Measurements from ENCODE around the gene ZNF774. TPM values are rescaled to one million over a fixed set of nuclear protein-coding genes. Genes with fewer than 3 reads are reported as not detected.

Gene ZNF774
- total and polyA plus RNA-seq, 10 of the 15 experiments (the other 5 are each of a cell fraction or from before 2014, with no cell fraction given): 0.35 to 2.5 (median 1.7) TPM

- Histone ChIP-seq H3K36me3 (ENCODE audit: control insufficient read depth in 2 of 2, insufficient read depth in 2 of 2, low read length in 1 of 2) (peaks cover 0 to 11% of the 10 kb centered on the region in 2 experiments; a peak in 2 of 4 replicates), H4K20me1 (ENCODE audit: control insufficient read depth, insufficient read depth) (no peaks in the 10 kb centered on the region), H3K4me1 (ENCODE audit: control insufficient read depth, insufficient read depth, low read length) (0 out of 2 replicates have a peak, but pooled peaks cover 3% of the 10 kb centered on the region), H3K9ac (ENCODE audit: control insufficient read depth, insufficient read depth, low read length) (no peak overlapping the region), H3K27ac (ENCODE audit: control insufficient read depth, insufficient read depth) (no peak overlapping the region), H3K27me3 (replicated peaks in 1 of 2; ENCODE audit: control insufficient read depth in 2 of 2, insufficient read depth in 2 of 2, low read length in 1 of 2) (no peaks in the 10 kb centered on the region), H2AFZ (ENCODE audit: control insufficient read depth, low read depth, low read length) (no peak overlapping the region), H3K9me3 (replicated peaks; ENCODE audit: control insufficient read depth, insufficient read depth, low read length) (no peaks in the 10 kb centered on the region), H3K4me2 (ENCODE audit: control insufficient read depth, insufficient read depth) (no peak overlapping the region), H3K79me2 (ENCODE audit: control insufficient read depth, insufficient read depth, low read length) (peaks cover 76% of the 10 kb centered on the region), H3K4me3 (no peak overlapping the region)
- ChIA-PET POLR2A (no interaction called here), RAD21 (ENCODE audit: unreplicated experiment) (no interaction called here), SMC1A (ENCODE audit: uncharacterized antibody, unreplicated experiment) (interaction anchor here (1.1 to 1.3 kb wide), 2 partner anchors 19 to 29 kb away, joined by 3 to 7 read pairs; no protein-coding TSS in a partner anchor), CTCF (no interaction called here)
- in situ Hi-C loops (cut with MboI) (no loop called here), intact Hi-C loops (cut with micrococcal nuclease; ENCODE audit: unreplicated experiment) (no loop called here)
- FAIRE-seq (no peak), ATAC-seq (no peak), DNase-seq (ENCODE audit: low read depth, low spot score) (no peak)
- TF ChIP-seq DPF2 (IDR thresholded peaks at IDR 0.05): no peak
- TF ChIP-seq HDAC6 (IDR thresholded peaks at IDR 0.05; ENCODE audit: unreplicated experiment): no peak
- WGBS (ENCODE audit: insufficient coverage, insufficient replicate concordance, low lambda C conversion rate, missing lambda C conversion rate): 0% methylated on average over 1 of the region's 1 CpG
- BruUV-seq (replicated peaks): no TSS peak
These were observed 41.0 kb downstream of the ZNF774 start for GRCh38 chr15:90393040-90393439.

- in situ Hi-C loops (cut with MboI): no loop called here
- SMC1A ChIA-PET (ENCODE audit: uncharacterized antibody, unreplicated experiment): interaction anchor here (0.9 to 2.4 kb wide), 3 partner anchors 10 to 53 kb away, joined by 3 to 7 read pairs (median 3); no protein-coding TSS in a partner anchor
- Histone ChIP-seq H3K36me3 (ENCODE audit: control insufficient read depth in 2 of 2, insufficient read depth in 2 of 2, low read length in 1 of 2) (peaks cover 0 to 11% of the 10 kb centered on the region in 2 experiments; a peak in 2 of 4 replicates), H3K79me2 (ENCODE audit: control insufficient read depth, insufficient read depth, low read length) (peaks cover 75% of the 10 kb centered on the region), H3K9ac (ENCODE audit: control insufficient read depth, insufficient read depth, low read length) (no peak overlapping the region), H3K9me3 (replicated peaks; ENCODE audit: control insufficient read depth, insufficient read depth, low read length) (no peaks in the 10 kb centered on the region), H3K4me1 (ENCODE audit: control insufficient read depth, insufficient read depth, low read length) (0 out of 2 replicates have a peak, but pooled peaks cover 3% of the 10 kb centered on the region), H4K20me1 (ENCODE audit: control insufficient read depth, insufficient read depth) (no peaks in the 10 kb centered on the region), H3K4me3 (no peak overlapping the region), H3K27me3 (replicated peaks in 1 of 2; ENCODE audit: control insufficient read depth in 2 of 2, insufficient read depth in 2 of 2, low read length in 1 of 2) (no peaks in the 10 kb centered on the region), H2AFZ (ENCODE audit: control insufficient read depth, low read depth, low read length) (no peak overlapping the region), H3K4me2 (ENCODE audit: control insufficient read depth, insufficient read depth) (no peak overlapping the region), H3K27ac (ENCODE audit: control insufficient read depth, insufficient read depth) (no peak overlapping the region)
- FAIRE-seq: no peak
- CTCF ChIA-PET: interaction anchor here (0.6 to 1.6 kb wide), 4 partner anchors 30 to 69 kb away, joined by 3 to 4 read pairs (median 4); no protein-coding TSS in a partner anchor
- RAD21 ChIA-PET (ENCODE audit: unreplicated experiment): no interaction called here
- DNase-seq (ENCODE audit: low read depth, low spot score): no peak
- TF ChIP-seq ZZZ3 (IDR thresholded peaks at IDR 0.05; ENCODE audit: control insufficient read depth, insufficient read length, low read depth) (no peak), NR2C2 (IDR thresholded peaks at IDR 0.05; ENCODE audit: borderline replicate concordance, control insufficient read depth, insufficient read length, low read depth) (no peak), NR2C1 (IDR thresholded peaks at IDR 0.05) (no peak), WRNIP1 (IDR thresholded peaks at IDR 0.05; ENCODE audit: borderline replicate concordance, low read depth, low read length) (no peak), PRDM15 (CRISPR knock-in tag; IDR thresholded peaks at IDR 0.05) (no peak), CBFB (IDR thresholded peaks at IDR 0.05; ENCODE audit: low read depth) (no peak), PAX8 (IDR thresholded peaks at IDR 0.05) (no peak), IRF4 (IDR thresholded peaks at IDR 0.05; ENCODE audit: low read depth, low read length) (no peak), POLR2AphosphoS5 (IDR thresholded peaks at IDR 0.05; ENCODE audit: low read length) (no peak), ZBTB33 (IDR thresholded peaks at IDR 0.05) (no peak)
- intact Hi-C loops (cut with micrococcal nuclease; ENCODE audit: unreplicated experiment): no loop called here
- no TSS peak for BruUV-seq (replicated peaks)
- ATAC-seq: no peak
- POLR2A ChIA-PET: interaction anchor here (0.6 to 1.2 kb wide), 2 partner anchors 10 to 28 kb away, joined by 3 read pairs; no protein-coding TSS in a partner anchor
- no CpG with 5 or more reads among the region's 1 CpG for WGBS (ENCODE audit: insufficient coverage, insufficient replicate concordance, low lambda C conversion rate, missing lambda C conversion rate)
These were observed 42.0 kb downstream of the ZNF774 start for GRCh38 chr15:90394074-90394473.
